Measurements from ENCODE around the gene WDR64. TPM values are rescaled to one million over a fixed set of nuclear protein-coding genes. Genes with fewer than 3 reads are reported as not detected.

WDR64 gene
- polyA plus RNA-seq, 2 of the 4 experiments (the other 2 are of a cell fraction): not detected

GRCh38 chr1:241611063-241611462 is 41.0 kb upstream of the WDR64 start (continued):
- TF ChIP-seq HOXB5 (CRISPR knock-in tag; IDR thresholded peaks at IDR 0.05) (no peak), MAX (IDR thresholded peaks at IDR 0.05) (peak; percentile 73; the same call in 1 of the 2 replicates), RFX5 (IDR thresholded peaks at IDR 0.05) (no peak), CEBPB (IDR thresholded peaks at IDR 0.05) (peak in 1 of 2 experiments; percentile 80; a peak in 2 of 4 replicates), SREBF2 (IDR thresholded peaks at IDR 0.05) (no peak), JUN (IDR thresholded peaks at IDR 0.05) (no peak), HDAC2 (IDR thresholded peaks at IDR 0.05) (no peak)

- no peak overlapping the region for H3K4me3 ChIP-seq
- TF ChIP-seq JUNB (IDR thresholded peaks at IDR 0.05): no peak
- TF ChIP-seq EHMT2 (IDR thresholded peaks at IDR 0.05; ENCODE audit: low read depth): peak; percentile 81
- DNase-seq (ENCODE audit: low read depth in 1 of 2, low spot score in 1 of 2): no peak
- no peak for ATAC-seq
- CTCF ChIA-PET: interaction anchor here (0.6 to 10.4 kb wide), 39 partner anchors 10 to 1509 kb away, joined by 3 to 120 read pairs (median 5); partner anchors contain the start of genes CHML, EXO1, FH and KMO
- POLR2A ChIA-PET: interaction anchor here (1.7 kb wide), 1 partner anchor 29 kb away, joined by 7 read pairs; the partner anchor contains the start of genes CHML and OPN3
- FAIRE-seq: no peak
- peaks cover 95% of the 10 kb centered on the region for H3K4me1 ChIP-seq
- 83% methylated on average over 1 of the region's 1 CpG for WGBS (ENCODE audit: missing lambda C conversion rate)
- H3K9me3 ChIP-seq: no peaks in the 10 kb centered on the region
- peak overlapping the region; percentile 89 to 90 for H3K27ac ChIP-seq
- peak overlapping the region; percentile 68 for H3K4me2 ChIP-seq
These were observed 40.3 kb upstream of the WDR64 start for GRCh38 chr1:241611736-241612135.

GRCh38 chr1:241612533-241613477 is 39.3 kb upstream of the WDR64 start:
- ATAC-seq: no peak
- WGBS (ENCODE audit: missing lambda C conversion rate): 44% methylated on average over 9 of the region's 9 CpGs
- Histone ChIP-seq H3K4me2 (peak overlapping the region; percentile 68), H3K4me3 (no peak overlapping the region), H3K4me1 (peaks cover 95% of the 10 kb centered on the region), H3K9me3 (no peaks in the 10 kb centered on the region), H3K27ac (peak overlapping the region; percentile 89 to 90)
- DNase-seq (ENCODE audit: low read depth in 1 of 2, low spot score in 1 of 2): peak in 1 of 2 experiments; percentile 78
- POLR2A ChIA-PET: interaction anchor here (1.7 kb wide), 1 partner anchor 28 kb away, joined by 7 read pairs; the partner anchor contains the start of genes CHML and OPN3
- CTCF ChIA-PET: interaction anchor here (0.6 to 10.4 kb wide), 18 partner anchors 8 to 640 kb away, joined by 3 to 120 read pairs (median 8); partner anchors contain the start of genes EXO1 and FH
- no peak for FAIRE-seq
- TF ChIP-seq RCOR1 (IDR thresholded peaks at IDR 0.05; ENCODE audit: low read depth, low read length): no peak
- TF ChIP-seq HOXB5 (CRISPR knock-in tag; IDR thresholded peaks at IDR 0.05): no peak
- TF ChIP-seq POLR2A (IDR thresholded peaks at IDR 0.05; ENCODE audit: low read length): no peak
- no peak for TF ChIP-seq HES2 (IDR thresholded peaks at IDR 0.05)
- no peak for TF ChIP-seq HMGXB4 (CRISPR knock-in tag; IDR thresholded peaks at IDR 0.05; ENCODE audit: borderline replicate concordance)
- TF ChIP-seq ZFP36 (IDR thresholded peaks at IDR 0.05; ENCODE audit: borderline replicate concordance, partially characterized antibody): no peak
- peak; percentile 22; the same call in 1 of the 2 replicates for TF ChIP-seq HEYL (CRISPR knock-in tag; IDR thresholded peaks at IDR 0.05)
- peak; percentile 57 for TF ChIP-seq CHD2 (IDR thresholded peaks at IDR 0.05; ENCODE audit: low read length, partially characterized antibody)
- TF ChIP-seq FOXS1 (CRISPR knock-in tag; IDR thresholded peaks at IDR 0.05): no peak
- TF ChIP-seq MAX (IDR thresholded peaks at IDR 0.05): peak; percentile 22; the same call in 1 of the 2 replicates
- no peak for TF ChIP-seq CBX2 (IDR thresholded peaks at IDR 0.05; ENCODE audit: borderline replicate concordance, low read depth)
- TF ChIP-seq REST (IDR thresholded peaks at IDR 0.05): 0 out of 2 replicates have a peak, but pooled peaks have one; percentile 19
- no peak for TF ChIP-seq KDM5A (IDR thresholded peaks at IDR 0.05)
- no peak for TF ChIP-seq TP53 (CRISPR knock-in tag; IDR thresholded peaks at IDR 0.05)
- TF ChIP-seq CEBPB (IDR thresholded peaks at IDR 0.05): peak; percentile 72 to 77
- no peak for TF ChIP-seq BHLHE40 (IDR thresholded peaks at IDR 0.05; ENCODE audit: low read depth, low read length)
- no peak for TF ChIP-seq CTCF (IDR thresholded peaks at IDR 0.05)
- TF ChIP-seq HDAC2 (IDR thresholded peaks at IDR 0.05): peak; percentile 60; the same call in 1 of the 2 replicates
- TF ChIP-seq ZNF302 (CRISPR knock-in tag; IDR thresholded peaks at IDR 0.05): no peak
- no peak for TF ChIP-seq HOXB13 (CRISPR knock-in tag; IDR thresholded peaks at IDR 0.05; ENCODE audit: low read depth)
- TF ChIP-seq EHMT2 (IDR thresholded peaks at IDR 0.05; ENCODE audit: low read depth): no peak

Measured in A549 (cell line).